ENCODE results near the gene TRMT11. TPM values are rescaled to one million over a fixed set of nuclear protein-coding genes. Genes with fewer than 3 reads are reported as not detected.
A peak's percentile ranks its signal among the peaks of the same experiment; 100 is the strongest.

TRMT11 gene
- total and polyA plus RNA-seq, 2 of the 13 experiments (the other 11 are each of a cell fraction or from before 2014, with no cell fraction given) = 42.2 to 81.9 TPM

GRCh38 chr6:125945378-125946141, 40.8 kb upstream of the TRMT11 start (continued):
- TF ChIP-seq ZNF550 (CRISPR knock-in tag; IDR thresholded peaks at IDR 0.05; ENCODE audit: borderline replicate concordance) (no peak), HNF4A (CRISPR knock-in tag; IDR thresholded peaks at IDR 0.05) (peak; percentile 59; the same call in 1 of the 2 replicates), RFX1 (IDR thresholded peaks at IDR 0.05) (no peak), SMAD1 (CRISPR knock-in tag; IDR thresholded peaks at IDR 0.05; ENCODE audit: borderline replicate concordance, low read depth) (no peak), THAP8 (CRISPR knock-in tag; IDR thresholded peaks at IDR 0.05; ENCODE audit: borderline replicate concordance) (no peak), ZNF788 (CRISPR knock-in tag; IDR thresholded peaks at IDR 0.05; ENCODE audit: borderline replicate concordance) (no peak), NFE2 (CRISPR knock-in tag; IDR thresholded peaks at IDR 0.05) (peak; percentile 44; the same call in 1 of the 2 replicates), ZNF484 (CRISPR knock-in tag; IDR thresholded peaks at IDR 0.05; ENCODE audit: borderline replicate concordance, low read depth) (no peak), TEAD3 (CRISPR knock-in tag; optimal IDR thresholded peaks at IDR 0.05; ENCODE audit: borderline replicate concordance) (peak; percentile 57), ZNF274 (CRISPR knock-in tag; IDR thresholded peaks at IDR 0.05) (no peak), ZNF124 (CRISPR knock-in tag; IDR thresholded peaks at IDR 0.05) (no peak), E2F2 (CRISPR knock-in tag; IDR thresholded peaks at IDR 0.05; ENCODE audit: borderline replicate concordance) (no peak), NPAS2 (CRISPR knock-in tag; IDR thresholded peaks at IDR 0.05; ENCODE audit: borderline replicate concordance) (no peak), ZC3H13 (CRISPR knock-in tag; IDR thresholded peaks at IDR 0.05) (no peak), SRSF1 (optimal IDR thresholded peaks at IDR 0.05; ENCODE audit: low read depth, low read length) (no peak), NONO (IDR thresholded peaks at IDR 0.05) (no peak), NONO (CRISPR knock-in tag; conservative IDR thresholded peaks at IDR 0.05) (no peak), EHMT2 (IDR thresholded peaks at IDR 0.05; ENCODE audit: borderline replicate concordance, low read depth, low read length) (peak; percentile 81), PRMT3 (CRISPR knock-in tag; IDR thresholded peaks at IDR 0.05; ENCODE audit: borderline replicate concordance, low read depth) (no peak), MLXIP (CRISPR knock-in tag; IDR thresholded peaks at IDR 0.05; ENCODE audit: borderline replicate concordance) (no peak), NR2C2 (CRISPR knock-in tag; IDR thresholded peaks at IDR 0.05; ENCODE audit: borderline replicate concordance) (no peak), TIGD3 (CRISPR knock-in tag; IDR thresholded peaks at IDR 0.05; ENCODE audit: borderline replicate concordance) (no peak), ZNF816 (CRISPR knock-in tag; IDR thresholded peaks at IDR 0.05; ENCODE audit: borderline replicate concordance) (no peak), LCORL (IDR thresholded peaks at IDR 0.05) (no peak), LCORL (CRISPR knock-in tag; IDR thresholded peaks at IDR 0.05) (0 out of 2 replicates have a peak, but pooled peaks have one; percentile 2)

All from HepG2 (cell line).